NCI-H524 (cell line): Measurements from ENCODE around the gene GSTM4.
"Not testable (repeated sequence)": the region's sequence is repeated elsewhere in the genome, so short reads cannot be mapped to it uniquely, and the experiment has no call there.

Experiments
- DNase-seq, 2 experiments: peaks; one replicate each; lab custom pipeline; 2025; lab: John Stamatoyannopoulos, UW

Gene GSTM4

GRCh38 chr1:109704173-109704572 is 48.3 kb downstream of the GSTM4 start:
- DNase-seq = no peak

GRCh38 chr1:109705411-109705810 is 49.5 kb downstream of the GSTM4 start:
- DNase-seq = no peak

- not testable (repeated sequence) for DNase-seq
Measured at GRCh38 chr1:109708949-109709348, 53.0 kb downstream of the GSTM4 start.

GRCh38 chr1:109709822-109710221 is 53.9 kb downstream of the GSTM4 start:
- DNase-seq = not testable (repeated sequence)
